ENCODE results near the gene GPATCH1.
A peak's percentile ranks its signal among the peaks of the same experiment; 100 is the strongest.

GPATCH1 gene

GRCh38 chr19:33063753-33064457, 17.1 kb upstream of the GPATCH1 start:
- no peak for DNase-seq

- DNase-seq, result no peak
Measured at GRCh38 chr19:33064458-33064791, 16.6 kb upstream of the GPATCH1 start.

- peak; percentile 76 for DNase-seq
Measured at GRCh38 chr19:33064792-33065550, 16.0 kb upstream of the GPATCH1 start, which contains the start of gene RHPN2. Gene RHPN2, minus strand, starts transcription at chr19:33064888. Its CDS starts 36 bp downstream, at chr19:33064852.

GRCh38 chr19:33066543-33066942, 14.4 kb upstream of the GPATCH1 start:
- no peak for DNase-seq

- DNase-seq, result no peak
Measured at GRCh38 chr19:33067121-33067520, 13.9 kb upstream of the GPATCH1 start.

GRCh38 chr19:33071887-33072286, 9.1 kb upstream of the GPATCH1 start:
- DNase-seq, result no peak

GRCh38 chr19:33075519-33075918, 5.5 kb upstream of the GPATCH1 start:
- no peak for DNase-seq

GRCh38 chr19:33085570-33086128, 4.7 kb downstream of the GPATCH1 start:
- no peak for DNase-seq

- no peak for DNase-seq
Measured at GRCh38 chr19:33086955-33087354, 6.0 kb downstream of the GPATCH1 start.

- DNase-seq, result no peak
Measured at GRCh38 chr19:33089010-33089409, 8.0 kb downstream of the GPATCH1 start.

GRCh38 chr19:33090179-33090578, 9.2 kb downstream of the GPATCH1 start:
- DNase-seq, result no peak

- no peak for DNase-seq
Measured at GRCh38 chr19:33093420-33094210, 12.6 kb downstream of the GPATCH1 start.

GRCh38 chr19:33094436-33095067, 13.6 kb downstream of the GPATCH1 start:
- no peak for DNase-seq

- DNase-seq, result no peak
Measured at GRCh38 chr19:33096005-33096404, 15.0 kb downstream of the GPATCH1 start.

GRCh38 chr19:33098055-33098534, 17.1 kb downstream of the GPATCH1 start:
- DNase-seq, result no peak

GRCh38 chr19:33100894-33101644, 20.1 kb downstream of the GPATCH1 start:
- DNase-seq, result no peak

GRCh38 chr19:33102893-33103292, 21.9 kb downstream of the GPATCH1 start:
- no peak for DNase-seq

- DNase-seq, result no peak
Measured at GRCh38 chr19:33108161-33108560, 27.2 kb downstream of the GPATCH1 start.

GRCh38 chr19:33110137-33110910, 29.3 kb downstream of the GPATCH1 start:
- DNase-seq, result no peak

- no peak for DNase-seq
Measured at GRCh38 chr19:33111587-33111986, 30.6 kb downstream of the GPATCH1 start.

GRCh38 chr19:33114312-33114711, 33.3 kb downstream of the GPATCH1 start:
- DNase-seq, result no peak

Measured in femur (tissue), 1 donor.